ENCODE measurements around the gene CD1D.
"Not testable (repeated sequence)": the region's sequence is repeated elsewhere in the genome, so short reads cannot be mapped to it uniquely, and the experiment has no call there.

CD1D gene

DNA sequence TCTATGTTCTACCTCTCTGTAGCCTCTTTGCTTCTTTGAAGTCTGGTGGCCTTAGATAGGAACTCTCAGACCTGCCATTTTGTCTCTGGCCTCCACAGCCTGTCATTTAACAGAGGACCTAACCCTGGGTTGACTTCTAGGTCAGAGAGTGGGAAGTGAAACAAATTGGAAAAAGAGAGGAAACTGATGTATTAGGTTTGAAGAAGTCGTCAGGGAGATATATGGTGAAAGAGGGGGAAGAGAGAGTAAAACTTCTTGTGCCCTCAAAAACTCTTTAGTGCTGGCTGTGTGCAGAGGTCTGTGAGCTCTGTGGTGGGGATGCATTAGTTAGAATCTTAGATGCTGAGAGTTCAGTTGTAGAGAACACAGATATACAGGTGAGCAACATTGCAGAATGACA, 30.2 kb upstream of the CD1D start:
- no peak overlapping the region for H3K27ac ChIP-seq (ENCODE audit: low read depth, low read length)
- no peaks in the 10 kb centered on the region for H3K36me3 ChIP-seq (ENCODE audit: insufficient read depth, low read length)
- H3K9ac ChIP-seq (ENCODE audit: low read length): no peak overlapping the region
- H3K27me3 ChIP-seq (ENCODE audit: control insufficient read depth in 1 of 2, insufficient read depth in 2 of 2, low read length in 2 of 2): no peaks in the 10 kb centered on the region
- H3K4me1 ChIP-seq (ENCODE audit: insufficient read depth, low read length): peaks cover 17% of the 10 kb centered on the region
- H3K4me3 ChIP-seq (ENCODE audit: low read depth in 1 of 2, low read length in 2 of 2): peak overlapping the region in 1 of 2 donors; percentile 72
- H3K9me3 ChIP-seq (ENCODE audit: low read length): no peaks in the 10 kb centered on the region

DNA sequence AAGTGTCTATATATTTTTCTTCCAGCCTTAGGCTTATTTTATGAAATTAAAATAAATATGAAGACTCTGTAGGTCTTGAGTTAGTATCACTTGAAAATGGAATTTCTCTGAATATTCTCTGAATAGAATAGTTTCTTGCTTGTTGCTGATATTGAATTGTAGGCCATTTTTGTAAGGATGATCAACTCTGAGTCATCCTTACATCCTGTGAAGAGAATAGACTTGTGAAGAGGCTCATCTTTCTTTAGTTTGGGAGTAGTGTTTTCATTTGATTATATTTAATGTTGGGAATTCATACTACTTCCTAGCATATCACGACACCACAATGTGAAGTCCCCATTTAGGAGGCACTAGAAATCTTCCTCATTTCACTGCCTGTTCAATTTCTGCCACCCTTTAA, 27.5 kb upstream of the CD1D start:
- no peaks in the 10 kb centered on the region for H3K27me3 ChIP-seq (ENCODE audit: control insufficient read depth in 1 of 2, insufficient read depth in 2 of 2, low read length in 2 of 2)
- H3K36me3 ChIP-seq (ENCODE audit: insufficient read depth, low read length): no peaks in the 10 kb centered on the region
- H3K27ac ChIP-seq (ENCODE audit: low read depth, low read length): no peak overlapping the region

DNA sequence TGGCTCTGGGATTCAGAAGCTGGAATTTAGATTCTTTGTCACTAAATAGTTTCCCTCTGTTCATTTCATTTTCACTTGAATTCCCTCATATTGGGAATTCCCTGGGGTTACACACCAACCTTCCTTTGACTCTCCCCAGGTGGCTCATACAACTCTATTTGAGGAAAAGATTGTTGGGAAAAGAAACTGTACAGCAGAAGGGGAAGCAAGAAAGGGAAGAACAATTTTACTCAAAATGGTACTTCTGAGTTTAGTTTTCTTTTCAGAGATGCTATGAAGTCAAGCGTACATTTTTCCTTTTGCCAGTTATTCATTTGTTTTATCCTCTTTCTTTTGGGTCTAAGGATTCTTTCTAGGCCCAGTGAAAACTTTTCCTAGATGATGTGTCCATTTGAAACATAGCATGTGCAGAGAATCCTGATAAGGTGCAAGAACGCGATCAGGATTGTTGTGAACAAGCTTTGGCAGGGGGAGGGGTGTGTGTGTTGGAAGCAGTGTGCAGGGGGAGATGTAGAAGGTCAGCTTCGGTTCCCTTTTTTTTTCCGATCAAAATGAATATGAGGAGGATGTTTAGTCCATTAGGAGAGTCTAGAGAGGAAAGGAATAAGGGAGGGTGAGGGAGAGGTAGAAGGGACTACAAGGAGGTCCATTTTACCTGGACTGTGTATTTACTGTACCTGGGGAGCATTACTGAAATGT, 26.8 kb upstream of the CD1D start:
- Histone ChIP-seq H3K4me1 (ENCODE audit: insufficient read depth, low read length) (peaks cover 12% of the 10 kb centered on the region), H3K27ac (ENCODE audit: low read depth, low read length) (no peak overlapping the region), H3K9ac (ENCODE audit: low read length) (no peak overlapping the region), H3K27me3 (ENCODE audit: control insufficient read depth in 1 of 2, insufficient read depth in 2 of 2, low read length in 2 of 2) (no peaks in the 10 kb centered on the region), H3K36me3 (ENCODE audit: insufficient read depth, low read length) (no peaks in the 10 kb centered on the region), H3K9me3 (ENCODE audit: low read length) (no peaks in the 10 kb centered on the region), H3K4me3 (ENCODE audit: low read depth in 1 of 2, low read length in 2 of 2) (no peak overlapping the region)

More for the DNA sequence above, 27.5 kb upstream of the CD1D start:
- H3K9me3 ChIP-seq (ENCODE audit: low read length): no peaks in the 10 kb centered on the region
- no peak overlapping the region for H3K9ac ChIP-seq (ENCODE audit: low read length)
- H3K4me3 ChIP-seq (ENCODE audit: low read depth in 1 of 2, low read length in 2 of 2): no peak overlapping the region
- peaks cover 14% of the 10 kb centered on the region for H3K4me1 ChIP-seq (ENCODE audit: insufficient read depth, low read length)

DNA sequence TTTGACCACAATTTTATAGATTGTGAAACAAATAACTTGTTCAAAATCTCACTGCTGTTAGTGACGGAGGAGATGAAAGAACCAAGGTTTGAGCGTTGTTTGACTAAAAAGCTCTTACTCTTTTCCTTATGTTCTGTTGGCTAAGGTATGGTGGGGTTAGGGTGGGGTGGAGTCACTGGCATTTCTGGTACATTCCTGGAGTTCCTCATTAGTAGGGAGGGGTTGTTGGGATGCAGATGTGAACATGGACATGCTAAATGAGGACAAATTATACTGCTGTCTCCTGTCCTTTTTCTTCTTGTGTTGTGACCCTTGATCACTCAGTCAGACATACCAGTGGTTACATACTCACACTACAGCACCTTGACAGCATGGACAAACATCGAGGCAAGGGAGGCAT, 26.2 kb upstream of the CD1D start:
- no peak overlapping the region for H3K27ac ChIP-seq (ENCODE audit: low read depth, low read length)
- H3K4me3 ChIP-seq (ENCODE audit: low read depth in 1 of 2, low read length in 2 of 2): no peak overlapping the region
- H3K4me1 ChIP-seq (ENCODE audit: insufficient read depth, low read length): peaks cover 6% of the 10 kb centered on the region
- no peaks in the 10 kb centered on the region for H3K9me3 ChIP-seq (ENCODE audit: low read length)
- no peaks in the 10 kb centered on the region for H3K36me3 ChIP-seq (ENCODE audit: insufficient read depth, low read length)
- no peak overlapping the region for H3K9ac ChIP-seq (ENCODE audit: low read length)
- H3K27me3 ChIP-seq (ENCODE audit: control insufficient read depth in 1 of 2, insufficient read depth in 2 of 2, low read length in 2 of 2): no peaks in the 10 kb centered on the region

DNA sequence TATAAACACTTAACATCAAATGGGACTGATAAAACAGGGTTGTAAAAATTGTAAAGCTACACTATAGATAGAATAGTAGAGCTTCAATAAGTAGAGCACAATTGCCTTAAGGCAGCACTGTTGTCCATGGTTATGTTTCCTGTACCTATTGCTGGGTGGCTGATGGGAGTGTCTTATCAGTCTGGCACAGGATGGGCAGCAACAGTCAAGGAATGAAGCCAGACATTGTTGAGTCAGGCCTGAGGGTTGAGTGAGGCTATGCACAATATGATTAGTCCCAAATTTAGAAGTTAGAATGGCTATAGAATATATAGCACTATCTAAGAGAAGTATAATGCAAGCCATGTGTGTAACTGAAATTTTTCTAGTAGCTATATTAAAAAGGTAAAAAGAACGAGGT, 25.0 kb upstream of the CD1D start:
- Histone ChIP-seq H3K9me3 (ENCODE audit: low read length) (no peaks in the 10 kb centered on the region), H3K27ac (ENCODE audit: low read depth, low read length) (no peak overlapping the region), H3K36me3 (ENCODE audit: insufficient read depth, low read length) (no peaks in the 10 kb centered on the region), H3K9ac (ENCODE audit: low read length) (no peak overlapping the region), H3K4me3 (ENCODE audit: low read depth in 1 of 2, low read length in 2 of 2) (no peak overlapping the region), H3K27me3 (ENCODE audit: control insufficient read depth in 1 of 2, insufficient read depth in 2 of 2, low read length in 2 of 2) (no peaks in the 10 kb centered on the region), H3K4me1 (ENCODE audit: insufficient read depth, low read length) (no peaks in the 10 kb centered on the region)

DNA sequence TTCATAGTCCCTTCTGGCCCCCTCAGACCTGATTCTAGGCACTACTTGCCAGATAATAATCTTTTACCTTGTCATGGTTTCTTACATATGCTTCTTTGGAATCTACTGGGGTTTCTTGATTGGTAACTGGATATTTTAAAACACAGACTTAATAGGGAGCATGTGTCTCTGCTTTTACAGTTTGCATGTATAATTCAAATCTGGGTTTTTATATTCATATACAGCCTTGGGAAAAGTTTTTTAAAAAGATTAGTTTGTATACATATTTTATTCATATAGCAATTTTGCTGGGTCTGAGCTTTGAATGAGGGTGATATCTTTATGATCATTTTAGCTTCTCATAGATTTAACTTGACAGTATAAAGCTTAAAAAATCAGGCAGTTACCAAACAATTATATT, 21.1 kb upstream of the CD1D start:
- H3K27ac ChIP-seq (ENCODE audit: low read depth, low read length): no peak overlapping the region
- H3K4me1 ChIP-seq (ENCODE audit: insufficient read depth, low read length): no peaks in the 10 kb centered on the region
- H3K27me3 ChIP-seq (ENCODE audit: control insufficient read depth in 1 of 2, insufficient read depth in 2 of 2, low read length in 2 of 2): no peaks in the 10 kb centered on the region
- H3K36me3 ChIP-seq (ENCODE audit: insufficient read depth, low read length): no peaks in the 10 kb centered on the region
- no peak overlapping the region for H3K4me3 ChIP-seq (ENCODE audit: low read depth in 1 of 2, low read length in 2 of 2)
- H3K9me3 ChIP-seq (ENCODE audit: low read length): no peaks in the 10 kb centered on the region
- H3K9ac ChIP-seq (ENCODE audit: low read length): no peak overlapping the region

DNA sequence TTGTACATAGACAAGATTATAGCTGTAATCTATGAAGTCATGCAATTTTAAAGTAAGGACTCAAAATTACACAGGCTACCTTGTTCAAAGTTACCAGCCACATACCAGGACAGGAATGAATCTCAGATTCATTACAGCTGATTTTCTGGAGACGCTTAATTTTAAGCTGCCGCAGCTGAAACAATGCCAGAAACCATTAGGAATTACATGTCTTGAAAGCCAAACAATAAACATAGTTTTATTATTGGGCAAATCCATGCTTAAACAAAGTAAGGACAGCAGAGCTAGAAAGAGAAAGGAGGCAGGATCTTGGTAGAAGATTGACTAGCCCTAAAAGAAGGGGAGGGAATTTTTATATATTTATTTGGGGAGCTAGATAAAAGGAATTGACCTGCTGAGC, 19.2 kb upstream of the CD1D start:
- H3K9me3 ChIP-seq (ENCODE audit: low read length): no peaks in the 10 kb centered on the region
- H3K27ac ChIP-seq (ENCODE audit: low read depth, low read length): no peak overlapping the region
- no peaks in the 10 kb centered on the region for H3K36me3 ChIP-seq (ENCODE audit: insufficient read depth, low read length)
- H3K27me3 ChIP-seq (ENCODE audit: control insufficient read depth in 1 of 2, insufficient read depth in 2 of 2, low read length in 2 of 2): no peaks in the 10 kb centered on the region
- no peaks in the 10 kb centered on the region for H3K4me1 ChIP-seq (ENCODE audit: insufficient read depth, low read length)
- H3K4me3 ChIP-seq (ENCODE audit: low read depth in 1 of 2, low read length in 2 of 2): no peak overlapping the region
- no peak overlapping the region for H3K9ac ChIP-seq (ENCODE audit: low read length)

DNA sequence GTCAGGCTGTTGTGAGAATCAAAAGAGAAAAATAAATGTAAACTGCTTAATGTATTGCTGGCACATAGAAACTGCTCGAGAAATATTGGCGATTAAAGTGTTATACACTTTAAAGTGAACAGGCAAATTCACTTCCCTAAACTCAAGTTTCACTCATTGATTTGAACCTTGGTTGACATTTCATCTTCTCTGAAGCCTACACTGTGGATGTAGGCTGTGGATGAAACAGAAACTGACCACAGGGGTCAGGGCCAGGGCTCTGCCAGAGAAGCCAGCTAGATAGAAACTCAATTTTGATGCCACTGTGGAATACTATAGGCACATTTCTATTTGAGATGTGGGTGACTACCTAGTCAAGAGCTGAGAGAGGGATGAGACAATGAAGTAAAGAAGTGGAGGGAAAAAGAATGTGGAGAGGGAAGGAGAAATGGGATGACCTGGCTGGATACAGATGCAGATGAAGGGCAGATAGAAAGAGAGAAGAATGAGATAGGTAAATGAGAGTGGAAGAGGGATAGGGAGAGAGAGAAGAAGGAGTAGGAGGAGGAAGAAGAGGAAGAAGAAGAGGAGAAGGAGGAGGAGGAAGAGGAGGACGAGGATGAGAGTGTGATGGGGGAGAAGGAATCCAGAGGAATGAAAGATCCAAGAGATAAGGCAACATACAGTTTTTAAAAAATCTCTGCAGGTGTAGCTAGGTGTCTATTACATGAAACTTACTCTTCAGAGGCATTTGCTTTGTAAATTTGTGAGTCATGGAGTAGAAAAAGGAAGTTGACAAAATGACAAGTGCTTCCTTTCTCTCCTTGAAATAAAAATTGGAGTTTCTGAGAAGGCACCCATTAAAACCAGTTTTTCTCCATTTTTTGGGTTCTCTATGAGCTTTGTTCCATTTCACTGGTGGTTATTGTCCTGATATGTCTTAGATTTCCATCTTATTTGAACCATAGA, 17.4 kb upstream of the CD1D start:
- no peak overlapping the region for H3K4me3 ChIP-seq (ENCODE audit: low read depth in 1 of 2, low read length in 2 of 2)
- no peak overlapping the region for H3K9ac ChIP-seq (ENCODE audit: low read length)
- no peaks in the 10 kb centered on the region for H3K36me3 ChIP-seq (ENCODE audit: insufficient read depth, low read length)
- no peak overlapping the region for H3K27ac ChIP-seq (ENCODE audit: low read depth, low read length)
- H3K9me3 ChIP-seq (ENCODE audit: low read length): no peaks in the 10 kb centered on the region
- no peaks in the 10 kb centered on the region for H3K4me1 ChIP-seq (ENCODE audit: insufficient read depth, low read length)
- H3K27me3 ChIP-seq (ENCODE audit: control insufficient read depth in 1 of 2, insufficient read depth in 2 of 2, low read length in 2 of 2): no peaks in the 10 kb centered on the region

DNA sequence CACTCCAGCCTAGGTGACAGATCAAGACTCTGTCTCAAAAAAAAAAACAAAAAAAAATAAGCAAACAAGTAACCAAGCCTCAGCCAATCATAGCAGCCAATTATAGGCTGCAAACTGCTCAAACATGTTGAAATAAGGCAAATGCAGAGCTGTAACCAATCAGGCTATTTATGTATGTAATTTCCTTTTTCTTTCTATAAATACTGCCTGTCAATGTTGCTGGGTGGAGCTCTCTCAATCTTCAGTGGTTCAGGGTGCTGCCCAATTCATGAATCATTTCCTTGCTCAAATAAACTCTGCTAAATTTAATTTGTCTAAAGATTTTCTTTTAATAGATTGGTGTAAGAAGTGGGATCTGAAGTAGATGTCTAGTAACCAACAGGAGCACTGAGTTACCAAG, 11.6 kb upstream of the CD1D start:
- Histone ChIP-seq H3K9ac (ENCODE audit: low read length) (no peak overlapping the region), H3K4me1 (ENCODE audit: insufficient read depth, low read length) (no peaks in the 10 kb centered on the region), H3K27me3 (ENCODE audit: control insufficient read depth in 1 of 2, insufficient read depth in 2 of 2, low read length in 2 of 2) (no peaks in the 10 kb centered on the region), H3K9me3 (ENCODE audit: low read length) (no peaks in the 10 kb centered on the region), H3K4me3 (ENCODE audit: low read depth in 1 of 2, low read length in 2 of 2) (no peak overlapping the region), H3K27ac (ENCODE audit: low read depth, low read length) (no peak overlapping the region), H3K36me3 (ENCODE audit: insufficient read depth, low read length) (no peaks in the 10 kb centered on the region)

DNA sequence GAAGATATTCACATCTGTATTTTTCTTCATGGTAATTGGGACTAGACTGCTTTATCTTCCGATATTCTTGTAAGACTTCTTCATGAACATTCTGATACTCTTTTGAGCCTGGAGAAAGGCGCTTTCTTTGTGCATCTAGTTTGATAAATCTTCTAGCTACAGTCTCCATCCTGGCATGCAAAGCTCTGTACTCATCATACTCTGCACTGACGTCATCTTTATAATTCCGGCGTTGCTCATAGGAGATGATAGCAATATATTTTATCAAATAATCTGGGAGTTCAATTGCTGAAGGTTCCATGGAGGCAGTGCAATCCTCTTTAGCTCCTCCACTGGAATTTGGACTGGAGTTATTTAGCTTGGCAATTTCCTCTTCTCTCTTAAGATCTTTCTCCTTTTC, 4.8 kb upstream of the CD1D start:
- H3K9ac ChIP-seq (ENCODE audit: low read length); H3K36me3 ChIP-seq (ENCODE audit: insufficient read depth, low read length); H3K4me1 ChIP-seq (ENCODE audit: insufficient read depth, low read length); H3K9me3 ChIP-seq (ENCODE audit: low read length); H3K27ac ChIP-seq (ENCODE audit: low read depth, low read length); H3K4me3 ChIP-seq (ENCODE audit: low read depth in 1 of 2, low read length in 2 of 2): not testable (repeated sequence)
- H3K27me3 ChIP-seq (ENCODE audit: control insufficient read depth in 1 of 2, insufficient read depth in 2 of 2, low read length in 2 of 2): peaks cover 0 to 13% of the 10 kb centered on the region in 2 donors

DNA sequence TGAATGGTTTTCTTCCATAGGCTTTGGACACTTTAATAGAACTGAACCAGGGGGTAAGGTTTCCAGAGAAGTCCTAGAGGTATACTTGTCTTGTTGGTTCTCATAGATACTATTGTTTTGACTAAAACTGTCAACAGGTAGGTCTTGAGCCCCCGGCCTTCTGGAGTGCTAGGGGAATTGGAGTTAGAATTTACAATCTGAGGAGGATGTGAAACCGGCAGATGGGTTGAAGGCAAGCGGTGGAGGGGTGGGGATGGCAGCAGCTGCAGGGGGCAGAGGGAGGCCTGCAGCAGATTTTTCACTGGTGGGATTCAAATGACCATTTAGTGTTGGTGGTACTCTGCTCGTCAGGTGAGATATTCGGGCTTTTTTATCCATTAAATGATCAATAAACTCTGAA, 4.3 kb upstream of the CD1D start:
- H3K9me3 ChIP-seq (ENCODE audit: low read length): no peaks in the 10 kb centered on the region
- H3K27ac ChIP-seq (ENCODE audit: low read depth, low read length): no peak overlapping the region
- no peak overlapping the region for H3K9ac ChIP-seq (ENCODE audit: low read length)
- no peaks in the 10 kb centered on the region for H3K36me3 ChIP-seq (ENCODE audit: insufficient read depth, low read length)
- peaks cover 0 to 16% of the 10 kb centered on the region in 2 donors for H3K27me3 ChIP-seq (ENCODE audit: control insufficient read depth in 1 of 2, insufficient read depth in 2 of 2, low read length in 2 of 2)
- H3K4me3 ChIP-seq (ENCODE audit: low read depth in 1 of 2, low read length in 2 of 2): no peak overlapping the region
- H3K4me1 ChIP-seq (ENCODE audit: insufficient read depth, low read length): peaks cover 9% of the 10 kb centered on the region

Measured in muscle layer of colon (tissue), 2 donors.